Common myeloid progenitor, CD34-positive (primary cell): ENCODE data around the gene SH2D7.

Experiments used
- CTCF ChIA-PET: fragments of 350-600 bp; sonication (Branson Sonifier 250); formaldehyde crosslinking; loops from one replicate; lab custom pipeline; 2021; ENCODE audit warnings: antibody characterized with exemption; lab: Charles Lee
- POLR2A ChIA-PET: fragments of 350-600 bp; sonication (Branson Sonifier 250); formaldehyde crosslinking; loops from one replicate; lab custom pipeline; 2021; ENCODE audit warnings: antibody characterized with exemption; lab: Charles Lee
- DNase-seq, 3 donors: peaks; one replicate each; pipeline versions ENCODE4 v3.0.0 to v3.0.0-alpha.2; 2013
- H3K27ac ChIP-seq, 2 experiments: 1 replicate in 1 of 2; 2 replicates in 1 of 2; pipeline ENCODE4 v1.7.0; 2013; ENCODE audit warnings: inconsistent platforms in 2 of 2, low read length in 2 of 2, mild to moderate bottlenecking in 2 of 2, low read depth in 1 of 2, moderate library complexity in 1 of 2; ENCODE audit not compliant: severe bottlenecking in 2 of 2, insufficient read depth in 1 of 2, poor library complexity in 1 of 2
- H3K27me3 ChIP-seq, 5 experiments: replicated peaks in 2 of 5; 1 replicate in 3 of 5; 2 replicates in 2 of 5; pipeline versions ENCODE4 v1.6.1 to v1.7.0; 2013; ENCODE audit warnings: low read length in 4 of 5, mild to moderate bottlenecking in 2 of 5, moderate library complexity in 2 of 5, inconsistent platforms in 1 of 5; ENCODE audit not compliant: insufficient read depth in 5 of 5, control insufficient read depth in 4 of 5
- H3K36me3 ChIP-seq, 4 experiments: 1 replicate in 2 of 4; 2 replicates in 2 of 4; pipeline versions ENCODE4 v1.6.1 to v1.7.0; 2013; ENCODE audit warnings: low read length in 3 of 4, control low read depth in 1 of 4, mild to moderate bottlenecking in 1 of 4; ENCODE audit not compliant: control insufficient read depth in 4 of 4, insufficient read depth in 4 of 4
- H3K4me1 ChIP-seq, 4 experiments: 1 replicate in 3 of 4; 2 replicates in 1 of 4; pipeline versions ENCODE4 v1.6.1 to v1.7.1; 2013; ENCODE audit warnings: low read length in 3 of 4, mild to moderate bottlenecking in 3 of 4, control low read depth in 1 of 4, inconsistent platforms in 1 of 4, moderate library complexity in 1 of 4; ENCODE audit not compliant: control insufficient read depth in 4 of 4, insufficient read depth in 4 of 4; ENCODE audit errors: control extremely low read depth in 1 of 4
- H3K4me3 ChIP-seq, 7 experiments: 1 replicate in 4 of 7; 2 replicates in 3 of 7; pipeline versions ENCODE4 v1.5.1 to v1.7.0; 2013; ENCODE audit warnings: mild to moderate bottlenecking in 7 of 7, low read length in 6 of 7, moderate library complexity in 6 of 7, inconsistent platforms in 2 of 7, low read depth in 2 of 7, control low read depth in 1 of 7; ENCODE audit not compliant: insufficient read depth in 4 of 7, control insufficient read depth in 1 of 7; ENCODE audit errors: extremely low read depth in 1 of 7
- H3K9me3 ChIP-seq, 5 experiments: 1 replicate in 4 of 5; 2 replicates in 1 of 5; pipeline versions ENCODE4 v1.6.1 to v1.7.1; 2013; ENCODE audit warnings: low read length in 4 of 5, mild to moderate bottlenecking in 2 of 5, inconsistent platforms in 1 of 5, low read depth in 1 of 5, moderate library complexity in 1 of 5; ENCODE audit not compliant: control insufficient read depth in 4 of 5, insufficient read depth in 2 of 5; ENCODE audit errors: control extremely low read depth in 1 of 5
- WGBS: methylation state at CpG from one replicate; pipeline ENCODE4 v1.1.5; 2013; ENCODE audit not compliant: insufficient coverage; 5-methylcytosine and 5-hydroxymethylcytosine counted together

Gene SH2D7

GRCh38 chr15:78088773-78089080 lies 3.6 kb upstream of the SH2D7 start:
- 90% methylated on average over 2 of the region's 3 CpGs for WGBS
- Histone ChIP-seq H3K4me1 (peaks cover 0 to 21% (median 18%) of the 10 kb centered on the region in 4 experiments), H3K36me3 (no peaks in the 10 kb centered on the region), H3K27ac (no peak overlapping the region), H3K27me3 (no peaks in the 10 kb centered on the region), H3K9me3 (no peaks in the 10 kb centered on the region), H3K4me3 (no peak overlapping the region)
- ChIA-PET CTCF (interaction anchor here (1.1 kb wide), 1 partner anchor 19 kb away, joined by 7 read pairs; no protein-coding TSS in a partner anchor), POLR2A (no interaction called here)
- DNase-seq = no peak

GRCh38 chr15:78090422-78091063 lies 1.8 kb upstream of the SH2D7 start:
- no peaks in the 10 kb centered on the region for H3K27me3 ChIP-seq
- peaks cover 0 to 12% (median 8%) of the 10 kb centered on the region in 4 experiments for H3K4me1 ChIP-seq
- H3K4me3 ChIP-seq = no peak overlapping the region
- H3K27ac ChIP-seq = no peak overlapping the region
- no peak for DNase-seq
- WGBS = 100% methylated on average over 2 of the region's 3 CpGs
- ChIA-PET POLR2A (no interaction called here), CTCF (interaction anchor here (1.1 to 6.4 kb wide), 4 partner anchors 18 to 91 kb away, joined by 3 to 37 read pairs (median 4); no protein-coding TSS in a partner anchor)
- no peaks in the 10 kb centered on the region for H3K9me3 ChIP-seq
- H3K36me3 ChIP-seq = no peaks in the 10 kb centered on the region

DNA sequence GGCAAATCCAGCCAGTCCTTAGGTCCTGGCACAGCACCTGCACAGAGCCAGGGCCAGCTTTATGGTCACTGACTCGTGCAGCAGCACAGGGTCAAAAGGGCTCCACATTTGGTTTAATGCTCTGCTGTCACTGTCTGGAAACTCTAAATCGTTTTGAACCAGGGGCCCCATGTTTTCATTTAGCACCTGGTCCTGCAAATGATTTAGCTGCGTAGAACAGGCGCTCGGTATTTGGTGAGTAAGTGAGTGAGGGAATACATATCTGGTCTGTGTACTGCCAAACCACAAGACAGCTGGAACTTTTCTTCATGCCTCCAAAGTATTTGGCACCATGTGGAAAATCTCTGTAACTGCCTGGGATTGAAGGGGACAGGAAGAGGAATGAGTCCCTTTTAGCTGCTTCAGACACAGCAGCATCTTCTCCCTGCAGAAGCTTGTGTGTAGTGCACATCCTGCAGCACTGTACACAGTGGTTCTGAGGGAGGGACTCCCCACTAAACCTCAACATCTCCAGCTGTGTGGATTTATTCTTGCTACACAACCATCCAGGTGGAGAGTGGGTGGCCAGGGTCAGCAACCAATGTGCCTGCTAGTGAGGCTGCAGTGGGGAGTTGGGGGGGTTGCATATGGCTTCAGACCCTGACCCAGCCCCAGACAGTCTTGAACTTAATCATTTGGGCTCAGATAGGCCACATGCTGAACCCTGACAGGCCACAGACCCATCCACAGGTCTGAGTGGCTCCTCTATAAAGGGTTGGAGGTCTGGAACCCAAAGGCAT lies 1.1 kb downstream of the SH2D7 start:
- 80% methylated on average over 4 of the region's 5 CpGs for WGBS
- Histone ChIP-seq H3K4me1 (peaks cover 0 to 12% (median 8%) of the 10 kb centered on the region in 4 experiments), H3K27ac (no peak overlapping the region), H3K36me3 (no peaks in the 10 kb centered on the region), H3K9me3 (no peaks in the 10 kb centered on the region), H3K4me3 (no peak overlapping the region), H3K27me3 (no peaks in the 10 kb centered on the region)
- DNase-seq = no peak
- ChIA-PET POLR2A (interaction anchor here (1.1 kb wide), 1 partner anchor 11 kb away, joined by 3 read pairs; no protein-coding TSS in a partner anchor), CTCF (interaction anchor here (1.0 to 6.4 kb wide), 5 partner anchors 8 to 104 kb away, joined by 3 to 37 read pairs (median 3); no protein-coding TSS in a partner anchor)

- POLR2A ChIA-PET = no interaction called here
- WGBS = 98% methylated on average over 9 of the region's 9 CpGs
These were observed 5.3 kb downstream of the SH2D7 start for GRCh38 chr15:78097667-78098066.

GRCh38 chr15:78098131-78098755 lies 5.9 kb downstream of the SH2D7 start:
- Histone ChIP-seq H3K4me3 (no peak overlapping the region), H3K36me3 (no peaks in the 10 kb centered on the region), H3K4me1 (peaks cover 0 to 9% (median 5%) of the 10 kb centered on the region in 4 experiments), H3K27me3 (no peaks in the 10 kb centered on the region), H3K27ac (no peak overlapping the region), H3K9me3 (no peaks in the 10 kb centered on the region)
- no peak for DNase-seq
- 98% methylated on average over 9 of the region's 11 CpGs for WGBS
- POLR2A ChIA-PET = no interaction called here
- CTCF ChIA-PET = interaction anchor here (1.6 to 2.4 kb wide), 3 partner anchors 11 to 132 kb away, joined by 4 to 9 read pairs (median 5); no protein-coding TSS in a partner anchor

More at GRCh38 chr15:78097667-78098066, 5.3 kb downstream of the SH2D7 start:
- H3K9me3 ChIP-seq = no peaks in the 10 kb centered on the region
- DNase-seq = no peak
- H3K36me3 ChIP-seq = no peaks in the 10 kb centered on the region
- H3K27me3 ChIP-seq = no peaks in the 10 kb centered on the region
- no peak overlapping the region for H3K4me3 ChIP-seq
- peaks cover 0 to 4% (median 2%) of the 10 kb centered on the region in 4 experiments for H3K4me1 ChIP-seq
- H3K27ac ChIP-seq = no peak overlapping the region
- CTCF ChIA-PET = interaction anchor here (1.1 to 2.4 kb wide), 4 partner anchors 8 to 131 kb away, joined by 3 to 9 read pairs (median 4); no protein-coding TSS in a partner anchor

DNA sequence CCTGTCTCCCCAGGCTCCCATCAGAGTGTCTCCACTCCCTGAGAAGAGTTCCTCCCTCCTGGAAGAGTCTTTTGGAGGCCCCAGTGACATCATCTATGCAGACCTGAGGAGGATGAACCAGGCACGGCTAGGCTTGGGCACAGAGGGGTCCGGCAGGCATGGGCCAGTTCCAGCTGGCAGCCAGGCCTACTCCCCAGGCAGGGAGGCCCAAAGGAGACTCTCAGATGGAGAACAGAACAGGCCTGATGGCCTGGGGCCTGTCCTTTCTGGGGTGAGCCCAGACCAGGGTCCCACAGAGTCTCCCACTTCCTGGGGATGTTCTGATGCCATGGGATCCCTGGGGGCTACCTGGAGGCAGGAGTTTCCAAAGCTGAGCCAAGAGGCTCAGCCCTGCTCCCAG lies 8.5 kb downstream of the SH2D7 start:
- no peaks in the 10 kb centered on the region for H3K36me3 ChIP-seq
- no peaks in the 10 kb centered on the region for H3K9me3 ChIP-seq
- CTCF ChIA-PET = interaction anchor here (0.7 to 1.8 kb wide), 4 partner anchors 8 to 142 kb away, joined by 3 to 12 read pairs (median 3); no protein-coding TSS in a partner anchor
- H3K27ac ChIP-seq = no peak overlapping the region
- 92% methylated on average over 2 of the region's 2 CpGs for WGBS
- H3K27me3 ChIP-seq = no peaks in the 10 kb centered on the region
- no peak overlapping the region for H3K4me3 ChIP-seq
- POLR2A ChIA-PET = no interaction called here
- no peak for DNase-seq
- peaks cover 2 to 35% (median 20%) of the 10 kb centered on the region in 4 experiments for H3K4me1 ChIP-seq
